Measurements from ENCODE around the gene LPP. TPM values are rescaled to one million over a fixed set of nuclear protein-coding genes. Genes with fewer than 3 reads are reported as not detected.

Gene LPP
- total RNA-seq, 1 experiment from 2014 or later: 54.0 TPM

GRCh38 chr3:188745031-188745430, 591.1 kb downstream of the LPP start:
- H3K27me3 ChIP-seq (ENCODE audit: insufficient read depth, low read length): no peaks in the 10 kb centered on the region
- no peak overlapping the region for H3K27ac ChIP-seq (ENCODE audit: low read depth, low read length)
- no peak for TF ChIP-seq ZNF274 (IDR thresholded peaks at IDR 0.05; ENCODE audit: low read depth, low read length)
- TF ChIP-seq EZH2 (IDR thresholded peaks at IDR 0.05): no peak
- no peak for TF ChIP-seq SIN3A (IDR thresholded peaks at IDR 0.05; ENCODE audit: low read depth)
- TF ChIP-seq POLR2AphosphoS5 (IDR thresholded peaks at IDR 0.05; ENCODE audit: low read depth, low read length): no peak
- TF ChIP-seq, protein P1, sequence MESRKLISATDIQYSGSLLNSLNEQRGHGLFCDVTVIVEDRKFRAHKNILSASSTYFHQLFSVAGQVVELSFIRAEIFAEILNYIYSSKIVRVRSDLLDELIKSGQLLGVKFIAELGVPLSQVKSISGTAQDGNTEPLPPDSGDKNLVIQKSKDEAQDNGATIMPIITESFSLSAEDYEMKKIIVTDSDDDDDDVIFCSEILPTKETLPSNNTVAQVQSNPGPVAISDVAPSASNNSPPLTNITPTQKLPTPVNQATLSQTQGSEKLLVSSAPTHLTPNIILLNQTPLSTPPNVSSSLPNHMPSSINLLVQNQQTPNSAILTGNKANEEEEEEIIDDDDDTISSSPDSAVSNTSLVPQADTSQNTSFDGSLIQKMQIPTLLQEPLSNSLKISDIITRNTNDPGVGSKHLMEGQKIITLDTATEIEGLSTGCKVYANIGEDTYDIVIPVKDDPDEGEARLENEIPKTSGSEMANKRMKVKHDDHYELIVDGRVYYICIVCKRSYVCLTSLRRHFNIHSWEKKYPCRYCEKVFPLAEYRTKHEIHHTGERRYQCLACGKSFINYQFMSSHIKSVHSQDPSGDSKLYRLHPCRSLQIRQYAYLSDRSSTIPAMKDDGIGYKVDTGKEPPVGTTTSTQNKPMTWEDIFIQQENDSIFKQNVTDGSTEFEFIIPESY (IDR thresholded peaks at IDR 0.05; ENCODE audit: extremely low read depth, insufficient replicate concordance, low read length): no peak
- no peak for TF ChIP-seq EGR1 (IDR thresholded peaks at IDR 0.05; ENCODE audit: low read depth)
- TF ChIP-seq, protein P2, sequence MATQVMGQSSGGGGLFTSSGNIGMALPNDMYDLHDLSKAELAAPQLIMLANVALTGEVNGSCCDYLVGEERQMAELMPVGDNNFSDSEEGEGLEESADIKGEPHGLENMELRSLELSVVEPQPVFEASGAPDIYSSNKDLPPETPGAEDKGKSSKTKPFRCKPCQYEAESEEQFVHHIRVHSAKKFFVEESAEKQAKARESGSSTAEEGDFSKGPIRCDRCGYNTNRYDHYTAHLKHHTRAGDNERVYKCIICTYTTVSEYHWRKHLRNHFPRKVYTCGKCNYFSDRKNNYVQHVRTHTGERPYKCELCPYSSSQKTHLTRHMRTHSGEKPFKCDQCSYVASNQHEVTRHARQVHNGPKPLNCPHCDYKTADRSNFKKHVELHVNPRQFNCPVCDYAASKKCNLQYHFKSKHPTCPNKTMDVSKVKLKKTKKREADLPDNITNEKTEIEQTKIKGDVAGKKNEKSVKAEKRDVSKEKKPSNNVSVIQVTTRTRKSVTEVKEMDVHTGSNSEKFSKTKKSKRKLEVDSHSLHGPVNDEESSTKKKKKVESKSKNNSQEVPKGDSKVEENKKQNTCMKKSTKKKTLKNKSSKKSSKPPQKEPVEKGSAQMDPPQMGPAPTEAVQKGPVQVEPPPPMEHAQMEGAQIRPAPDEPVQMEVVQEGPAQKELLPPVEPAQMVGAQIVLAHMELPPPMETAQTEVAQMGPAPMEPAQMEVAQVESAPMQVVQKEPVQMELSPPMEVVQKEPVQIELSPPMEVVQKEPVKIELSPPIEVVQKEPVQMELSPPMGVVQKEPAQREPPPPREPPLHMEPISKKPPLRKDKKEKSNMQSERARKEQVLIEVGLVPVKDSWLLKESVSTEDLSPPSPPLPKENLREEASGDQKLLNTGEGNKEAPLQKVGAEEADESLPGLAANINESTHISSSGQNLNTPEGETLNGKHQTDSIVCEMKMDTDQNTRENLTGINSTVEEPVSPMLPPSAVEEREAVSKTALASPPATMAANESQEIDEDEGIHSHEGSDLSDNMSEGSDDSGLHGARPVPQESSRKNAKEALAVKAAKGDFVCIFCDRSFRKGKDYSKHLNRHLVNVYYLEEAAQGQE (IDR thresholded peaks at IDR 0.05; ENCODE audit: low read depth): no peak
- TF ChIP-seq EZH2phosphoT487 (IDR thresholded peaks at IDR 0.05; ENCODE audit: borderline replicate concordance): no peak
- no peak for TF ChIP-seq POLR2A (IDR thresholded peaks at IDR 0.05; ENCODE audit: borderline replicate concordance, extremely low read depth, insufficient read depth, insufficient read length)
- no peak for TF ChIP-seq FOSL1 (IDR thresholded peaks at IDR 0.05; ENCODE audit: low read depth)
- no peak for TF ChIP-seq ZFX (IDR thresholded peaks at IDR 0.05)
- no peak for TF ChIP-seq SP1 (IDR thresholded peaks at IDR 0.05; ENCODE audit: low read depth)
- no peak for TF ChIP-seq TCF7L2 (IDR thresholded peaks at IDR 0.05; ENCODE audit: borderline replicate concordance, extremely low read depth, insufficient read depth, insufficient read length)
- no peak for TF ChIP-seq CBX3 (IDR thresholded peaks at IDR 0.05; ENCODE audit: low read depth)
- no peak for TF ChIP-seq CEBPB (IDR thresholded peaks at IDR 0.05; ENCODE audit: low read depth)
- no peaks in the 10 kb centered on the region for H3K9me2 ChIP-seq (ENCODE audit: insufficient read depth)
- intact Hi-C loops (cut with micrococcal nuclease): loop anchor here (5.0 kb wide), 1 partner anchor 1003 kb away; no protein-coding TSS in a partner anchor
- CTCF ChIA-PET: no interaction called here
- RAD21 ChIA-PET (ENCODE audit: low non-redundant PET in 1 of 2, low total read pairs in 2 of 2, uncharacterized antibody in 2 of 2, unreplicated experiment in 2 of 2): no interaction called here
- H3K36me3 ChIP-seq (ENCODE audit: control insufficient read depth in 1 of 2, insufficient read depth in 2 of 2, low read length in 2 of 2): no peaks in the 10 kb centered on the region
- ATAC-seq (no peak), DNase-seq (ENCODE audit: low read depth, low spot score) (no peak)
- H3K79me2 ChIP-seq (ENCODE audit: insufficient read depth, low read length): no peaks in the 10 kb centered on the region
- BruUV-seq (replicated peaks): no TSS peak
- H3K4me2 ChIP-seq (ENCODE audit: low read length): no peak overlapping the region
- POLR2A ChIA-PET: no interaction called here
- no peak overlapping the region for H3K9ac ChIP-seq (ENCODE audit: low read length)
- no peaks in the 10 kb centered on the region for H3K4me1 ChIP-seq (ENCODE audit: control insufficient read depth in 1 of 2, insufficient read depth in 2 of 2, low read length in 2 of 2)
- no peaks in the 10 kb centered on the region for H4K20me1 ChIP-seq (ENCODE audit: insufficient read depth)
- no peak overlapping the region for H3K4me3 ChIP-seq (replicated peaks in 1 of 2; ENCODE audit: low read depth in 1 of 2, low read length in 2 of 2)
- H2AFZ ChIP-seq (ENCODE audit: low read depth, low read length, poor library complexity, severe bottlenecking): no peak overlapping the region
- no peaks in the 10 kb centered on the region for H3K9me3 ChIP-seq (ENCODE audit: control insufficient read depth in 1 of 2, insufficient read depth in 1 of 2, low read depth in 1 of 2, low read length in 2 of 2)
